ENCODE data around the gene ERLIN1. TPM values are rescaled to one million over a fixed set of nuclear protein-coding genes. Genes with fewer than 3 reads are reported as not detected.

Gene ERLIN1
- total RNA-seq, 1 experiment from 2014 or later: 33.0 TPM

DNA sequence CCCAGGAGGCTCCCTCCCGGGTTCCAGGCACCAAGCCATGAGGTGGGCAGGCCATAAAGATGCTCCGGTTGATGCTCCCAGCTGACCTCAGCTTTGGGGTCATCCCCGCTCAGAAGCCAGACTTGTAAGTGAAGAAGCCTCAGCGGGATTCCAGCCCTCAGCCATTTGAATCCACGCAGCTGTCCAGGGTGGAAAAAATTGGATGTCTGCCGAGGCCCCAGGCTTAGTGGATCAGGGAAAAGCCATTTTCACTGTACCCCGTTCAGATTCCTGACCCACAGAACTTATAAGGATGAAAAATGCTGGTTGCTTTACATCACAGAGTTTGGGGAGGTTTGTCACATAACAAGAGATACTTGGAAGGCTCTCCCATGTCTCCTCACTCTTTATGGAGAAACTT is 55.0 kb downstream of the ERLIN1 start:
- H2BK15ac ChIP-seq (ENCODE audit: low read depth, low read length): no peak overlapping the region
- no peak for TF ChIP-seq CTCF (conservative IDR thresholded peaks at IDR 0.05)
- H3K56ac ChIP-seq (ENCODE audit: insufficient read length, low read depth, low read length): no peak overlapping the region
- no peaks in the 10 kb centered on the region for H3K4me1 ChIP-seq (ENCODE audit: insufficient read depth, low read length)
- H4K91ac ChIP-seq (ENCODE audit: insufficient read length, low read depth, low read length): no peak overlapping the region
- no peak overlapping the region for H3K14ac ChIP-seq (ENCODE audit: insufficient read depth, low read length)
- H2BK12ac ChIP-seq (ENCODE audit: insufficient read length, low read depth, low read length): no peak overlapping the region
- H2BK5ac ChIP-seq (ENCODE audit: insufficient read length, low read length): no peak overlapping the region
- H4K5ac ChIP-seq (ENCODE audit: insufficient read length, low read depth, low read length): no peak overlapping the region
- Mint-ChIP-seq H3K27me3 (ENCODE audit: low read depth) (peaks cover 1% of the 10 kb centered on the region; the same call in 1 of the 2 replicates), H3K36me3 (ENCODE audit: insufficient read depth in 1 of 3, low read depth in 3 of 3) (peaks cover 0 to 4% (median 2%) of the 10 kb centered on the region in 3 experiments; a peak in 3 of 7 replicates), H3K27ac (no peak overlapping the region), H3K9me3 (peaks cover 21 to 23% of the 10 kb centered on the region in 2 experiments), H3K4me3 (no peak overlapping the region), H3K4me1 (peaks cover 0 to 2% of the 10 kb centered on the region in 2 experiments; a peak in 1 of 4 replicates)
- no peak overlapping the region for H3K9ac ChIP-seq (ENCODE audit: extremely low read depth, insufficient read length, low read length)
- no peaks in the 10 kb centered on the region for H3K79me2 ChIP-seq (ENCODE audit: insufficient read depth, low read length)
- H3K23me2 ChIP-seq (ENCODE audit: insufficient read length, low read depth, low read length, poor library complexity, severe bottlenecking): no peaks in the 10 kb centered on the region
- H3T11ph ChIP-seq (ENCODE audit: low read length): no peak overlapping the region
- no peak overlapping the region for H3K18ac ChIP-seq (ENCODE audit: insufficient read length, low read depth, low read length)
- no peak overlapping the region for H4K8ac ChIP-seq (replicated peaks; ENCODE audit: insufficient read length, low read depth, low read length)
- no peaks in the 10 kb centered on the region for H3K27me3 ChIP-seq (ENCODE audit: insufficient read depth, low read length)
- no peaks in the 10 kb centered on the region for H3K79me1 ChIP-seq (ENCODE audit: insufficient read depth, low read depth, low read length, poor library complexity, severe bottlenecking)
- no peaks in the 10 kb centered on the region for H4K20me1 ChIP-seq (ENCODE audit: control insufficient read depth, insufficient read depth, insufficient read length)
- H3K4me2 ChIP-seq (ENCODE audit: insufficient read depth, insufficient read length, low read length): no peak overlapping the region
- no peak overlapping the region for H3K27ac ChIP-seq (ENCODE audit: insufficient read length, low read depth, low read length)
- H2BK120ac ChIP-seq (ENCODE audit: low read depth, low read length, poor library complexity, severe bottlenecking): no peak overlapping the region
- H2AFZ ChIP-seq (ENCODE audit: low read length): no peak overlapping the region
- H3K23ac ChIP-seq (ENCODE audit: insufficient read length, low read depth, low read length): no peak overlapping the region
- no peak for DNase-seq
- no peak overlapping the region for H2BK20ac ChIP-seq (ENCODE audit: low read depth, low read length, poor library complexity, severe bottlenecking)
- no peak overlapping the region for H2AK5ac ChIP-seq (ENCODE audit: insufficient read length, low read length)
- no CpG with 5 or more reads among the region's 7 CpGs for WGBS (ENCODE audit: extremely low coverage, insufficient read length, low lambda C conversion rate)
- H3K9me3 ChIP-seq (ENCODE audit: control insufficient read depth, low read depth, low read length): no peaks in the 10 kb centered on the region
- H3K4ac ChIP-seq (ENCODE audit: low read depth, low read length): no peak overlapping the region
